GM12878 (cell line): ENCODE results near the gene C2orf92. TPM values are rescaled to one million over a fixed set of nuclear protein-coding genes. Genes with fewer than 3 reads are reported as not detected.

Experiments used
- ATAC-seq: fragments of 200-7000 bp; cut with Tn5 transposase; 3 replicates; pipeline ENCODE4 v1.9.1; 2020; ENCODE audit warnings: mild to moderate bottlenecking, moderate library complexity
- BruUV-seq: library from RNA; stranded (reverse); fragments of 400-500 nt; replicated peaks from 2 replicates; lab custom pipeline; 2021; lab: Mats Ljungman, UMichigan
- CTCF ChIA-PET: fragments of 300-600 bp; sonication (Branson Sonifier 250); formaldehyde crosslinking; extraction: SDS; loops from one replicate; lab custom pipeline; 2021; ENCODE audit warnings: inconsistent platforms; lab: Yijun Ruan, JAX
- POLR2A ChIA-PET: fragments of 350-600 bp; formaldehyde crosslinking; extraction: SDS; loops from one replicate; lab custom pipeline; 2021; ENCODE audit warnings: inconsistent platforms; lab: Charles Lee
- RAD21 ChIA-PET: fragments of 300-600 bp; sonication (Branson Sonifier 250); formaldehyde crosslinking; loops from one replicate; lab custom pipeline; 2023; ENCODE audit warnings: antibody characterized with exemption; ENCODE audit not compliant: unreplicated experiment; lab: Charles Lee
- SMC1A ChIA-PET: fragments of 300-600 bp; sonication (Branson Sonifier 250); formaldehyde crosslinking; loops from one replicate; lab custom pipeline; 2023; ENCODE audit not compliant: unreplicated experiment, uncharacterized antibody; lab: Charles Lee
- DNase-seq: peaks from one replicate; pipeline ENCODE4 v3.0.0-alpha.2; 2011; ENCODE audit warnings: low read depth, low spot score
- FAIRE-seq: peaks from 3 replicates; lab custom pipeline; 2011; peaks lifted over from hg19 to GRCh38; lab: Jason Lieb, UNC
- H2AFZ ChIP-seq: 2 replicates; pipeline ENCODE4 v1.6.0; 2011; ENCODE audit warnings: low read depth, low read length, control low read depth; ENCODE audit not compliant: control insufficient read depth
- H3K27ac ChIP-seq: 2 replicates; pipeline ENCODE4 v1.5.1; 2011; ENCODE audit warnings: control low read depth; ENCODE audit not compliant: control insufficient read depth, insufficient read depth
- H3K27me3 ChIP-seq, 2 experiments: replicated peaks in 1 of 2; 2 replicates each; pipeline versions ENCODE4 v1.6.0 to v1.6.1; 2011; ENCODE audit warnings: low read length in 1 of 2; ENCODE audit not compliant: control insufficient read depth in 2 of 2, insufficient read depth in 2 of 2
- H3K36me3 ChIP-seq, 2 experiments: 2 replicates each; pipeline ENCODE4 v1.5.1; 2011; ENCODE audit warnings: low read length in 1 of 2; ENCODE audit not compliant: control insufficient read depth in 2 of 2, insufficient read depth in 2 of 2
- H3K4me1 ChIP-seq: 2 replicates; pipeline ENCODE4 v1.6.1; 2011; ENCODE audit warnings: mild to moderate bottlenecking, low read length, moderate library complexity, mixed read lengths; ENCODE audit not compliant: control insufficient read depth, insufficient read depth
- H3K4me2 ChIP-seq: 2 replicates; pipeline ENCODE4 v1.6.0; 2011; ENCODE audit warnings: control low read depth; ENCODE audit not compliant: control insufficient read depth, insufficient read depth
- H3K4me3 ChIP-seq: fragments of 200-600 bp; sonication (generic); 2 replicates; pipeline ENCODE4 v1.5.1; 2016
- H3K79me2 ChIP-seq: 2 replicates; pipeline ENCODE4 v1.6.0; 2011; ENCODE audit warnings: low read length; ENCODE audit not compliant: control insufficient read depth, insufficient read depth
- H3K9ac ChIP-seq: 2 replicates; pipeline ENCODE4 v1.8.0; 2011; ENCODE audit warnings: low read length, control low read depth, mixed read lengths; ENCODE audit not compliant: control insufficient read depth, insufficient read depth
- H3K9me3 ChIP-seq: replicated peaks from 3 replicates; pipeline ENCODE4 v1.5.1; 2011; ENCODE audit warnings: mild to moderate bottlenecking, low read length; ENCODE audit not compliant: control insufficient read depth, insufficient read depth
- H4K20me1 ChIP-seq: 2 replicates; pipeline ENCODE4 v1.6.0; 2011; ENCODE audit not compliant: control insufficient read depth, insufficient read depth
- FOS ChIP-seq: IDR thresholded peaks from 3 replicates; pipeline ENCODE4 v1.6.1; 2011; ENCODE audit warnings: borderline replicate concordance; ENCODE audit not compliant: insufficient read length; ENCODE audit errors: extremely low read depth
- FOXK2 ChIP-seq: fragments of 450-650 bp; IDR thresholded peaks from 2 replicates; pipeline ENCODE4 v1.6.1; 2017; ENCODE audit warnings: mild to moderate bottlenecking, moderate library complexity
- MEF2A ChIP-seq: IDR thresholded peaks from 2 replicates; pipeline ENCODE4 v1.6.1; 2011; ENCODE audit warnings: low read depth, mild to moderate bottlenecking, low read length, moderate library complexity; ENCODE audit not compliant: insufficient read depth
- POLR2A ChIP-seq: IDR thresholded peaks from 2 replicates; pipeline ENCODE4 v1.6.1; 2011; ENCODE audit warnings: low read depth, mild to moderate bottlenecking, low read length
- POU2F2 ChIP-seq: IDR thresholded peaks from 3 replicates; pipeline ENCODE4 v1.6.1; 2011; ENCODE audit warnings: low read depth, mild to moderate bottlenecking, low read length, borderline replicate concordance
- RUNX3 ChIP-seq: IDR thresholded peaks from 2 replicates; pipeline ENCODE4 v1.6.1; 2012; ENCODE audit warnings: low read length, inconsistent platforms
- SUPT20H ChIP-seq: IDR thresholded peaks from 2 replicates; pipeline ENCODE4 v1.6.1; 2011; ENCODE audit warnings: low read depth, mild to moderate bottlenecking, low read length, moderate library complexity, borderline replicate concordance; ENCODE audit not compliant: control insufficient read depth
- ZNF24 ChIP-seq: fragments of 450-650 bp; IDR thresholded peaks from 2 replicates; pipeline ENCODE4 v1.6.1; 2017; ENCODE audit warnings: antibody characterized with exemption, mild to moderate bottlenecking
- WGBS: methylation state at CpG from one replicate; pipeline ENCODE4 v1.1.6; 2016; ENCODE audit warnings: low lambda C conversion rate; ENCODE audit not compliant: insufficient replicate concordance, insufficient coverage; ENCODE audit errors: missing lambda C conversion rate; 5-methylcytosine and 5-hydroxymethylcytosine counted together
- in situ Hi-C: fragments of 300-500 bp; cut with MboI; formaldehyde crosslinking; loops from 9 replicates; pipeline ENCODE4 v1.14.3; 2018; ENCODE audit warnings: mixed read lengths
- intact Hi-C: fragments of 100-400 bp; cut with micrococcal nuclease; formaldehyde crosslinking; loops from one replicate; pipeline ENCODE4 v1.14.2; 2022; ENCODE audit not compliant: unreplicated experiment
- polyA plus RNA-seq, 11 experiments: library from polyadenylated mRNA; depleted of rRNA in 4 of 11; unstranded in 6 of 11; stranded (reverse) in 5 of 11; fragments of >200 nt; fragmentation: Nextera tagmentation in 4 of 11; fragmentation: Illumina TruSeq in 1 of 11; extraction: Ambion mirVana in 4 of 11; extraction: Trizol in 1 of 11; gene quantifications; 1 replicate in 1 of 11; 2 replicates in 10 of 11; pipeline versions ENCODE4 v1.2.1 to v1.2.3, GENCODE V29; 2011 to 2016; ENCODE audit warnings: inconsistent platforms in 2 of 11, missing spikeins in 2 of 11, low read depth in 1 of 11
- total RNA-seq, 4 experiments: library from RNA; depleted of rRNA in 3 of 4; stranded (reverse); fragments of >200 nt in 3 of 4; fragmentation: Illumina TruSeq in 1 of 4; extraction: Trizol in 1 of 4; gene quantifications; 2 replicates each; pipeline versions ENCODE4 v1.2.1 to v1.2.3, GENCODE V29; 2013 to 2021
- TF ChIP-seq, protein P1 (sequence below): fragments of 450-650 bp; IDR thresholded peaks from 2 replicates; pipeline ENCODE4 v1.6.1; 2017; ENCODE audit warnings: mild to moderate bottlenecking, moderate library complexity
- TF ChIP-seq, protein P2 (sequence below): fragments of 150-350 bp; IDR thresholded peaks from 2 replicates; pipeline ENCODE4 v1.6.1; 2014; ENCODE audit warnings: mild to moderate bottlenecking, low read depth, low read length

C2orf92 gene
- total and polyA plus RNA-seq, 10 of the 15 experiments (the other 5 are each of a cell fraction or from before 2014, with no cell fraction given), result 0.40 to 10.1 (median 3.7) TPM

DNA sequence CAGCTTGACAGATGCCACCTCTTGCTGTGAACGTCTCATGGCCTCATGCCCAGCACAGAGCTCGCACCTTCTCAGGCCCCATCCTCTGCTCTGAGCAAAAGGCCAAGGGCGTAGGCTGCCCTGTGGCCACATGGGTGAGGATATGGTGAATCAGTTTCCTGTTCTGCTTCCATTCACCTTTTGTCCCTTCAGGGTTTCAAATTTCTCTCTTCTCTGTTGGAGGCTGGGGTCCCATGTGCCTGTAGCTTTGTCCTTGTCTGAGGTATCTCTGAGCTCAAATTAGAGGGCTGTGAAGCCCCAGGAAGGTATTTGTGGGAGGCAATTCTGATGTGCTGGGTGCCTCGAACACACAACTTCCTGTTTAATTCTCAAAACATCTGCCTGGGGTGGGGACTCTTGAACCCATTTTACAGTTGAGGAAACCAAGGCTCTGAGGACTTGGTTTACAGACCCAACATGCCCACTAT is 72.9 kb downstream of the C2orf92 start:
- Histone ChIP-seq H2AFZ (no peak overlapping the region), H3K36me3 (no peaks in the 10 kb centered on the region), H4K20me1 (no peaks in the 10 kb centered on the region), H3K4me1 (peaks cover 8% of the 10 kb centered on the region), H3K9me3 (no peaks in the 10 kb centered on the region), H3K9ac (no peak overlapping the region), H3K27ac (no peak overlapping the region), H3K27me3 (no peaks in the 10 kb centered on the region), H3K79me2 (no peaks in the 10 kb centered on the region), H3K4me3 (no peak overlapping the region), H3K4me2 (no peak overlapping the region)
- no TSS peak for BruUV-seq
- no peak for DNase-seq
- TF ChIP-seq MEF2A, result no peak
- no peak for TF ChIP-seq POLR2A
- no peak for TF ChIP-seq FOXK2
- no peak for TF ChIP-seq FOS
- TF ChIP-seq SUPT20H, result no peak
- TF ChIP-seq, protein P1, sequence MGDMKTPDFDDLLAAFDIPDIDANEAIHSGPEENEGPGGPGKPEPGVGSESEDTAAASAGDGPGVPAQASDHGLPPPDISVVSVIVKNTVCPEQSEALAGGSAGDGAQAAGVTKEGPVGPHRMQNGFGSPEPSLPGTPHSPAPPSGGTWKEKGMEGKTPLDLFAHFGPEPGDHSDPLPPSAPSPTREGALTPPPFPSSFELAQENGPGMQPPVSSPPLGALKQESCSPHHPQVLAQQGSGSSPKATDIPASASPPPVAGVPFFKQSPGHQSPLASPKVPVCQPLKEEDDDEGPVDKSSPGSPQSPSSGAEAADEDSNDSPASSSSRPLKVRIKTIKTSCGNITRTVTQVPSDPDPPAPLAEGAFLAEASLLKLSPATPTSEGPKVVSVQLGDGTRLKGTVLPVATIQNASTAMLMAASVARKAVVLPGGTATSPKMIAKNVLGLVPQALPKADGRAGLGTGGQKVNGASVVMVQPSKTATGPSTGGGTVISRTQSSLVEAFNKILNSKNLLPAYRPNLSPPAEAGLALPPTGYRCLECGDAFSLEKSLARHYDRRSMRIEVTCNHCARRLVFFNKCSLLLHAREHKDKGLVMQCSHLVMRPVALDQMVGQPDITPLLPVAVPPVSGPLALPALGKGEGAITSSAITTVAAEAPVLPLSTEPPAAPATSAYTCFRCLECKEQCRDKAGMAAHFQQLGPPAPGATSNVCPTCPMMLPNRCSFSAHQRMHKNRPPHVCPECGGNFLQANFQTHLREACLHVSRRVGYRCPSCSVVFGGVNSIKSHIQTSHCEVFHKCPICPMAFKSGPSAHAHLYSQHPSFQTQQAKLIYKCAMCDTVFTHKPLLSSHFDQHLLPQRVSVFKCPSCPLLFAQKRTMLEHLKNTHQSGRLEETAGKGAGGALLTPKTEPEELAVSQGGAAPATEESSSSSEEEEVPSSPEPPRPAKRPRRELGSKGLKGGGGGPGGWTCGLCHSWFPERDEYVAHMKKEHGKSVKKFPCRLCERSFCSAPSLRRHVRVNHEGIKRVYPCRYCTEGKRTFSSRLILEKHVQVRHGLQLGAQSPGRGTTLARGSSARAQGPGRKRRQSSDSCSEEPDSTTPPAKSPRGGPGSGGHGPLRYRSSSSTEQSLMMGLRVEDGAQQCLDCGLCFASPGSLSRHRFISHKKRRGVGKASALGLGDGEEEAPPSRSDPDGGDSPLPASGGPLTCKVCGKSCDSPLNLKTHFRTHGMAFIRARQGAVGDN, result no peak
- TF ChIP-seq ZNF24, result no peak
- TF ChIP-seq, protein P2, sequence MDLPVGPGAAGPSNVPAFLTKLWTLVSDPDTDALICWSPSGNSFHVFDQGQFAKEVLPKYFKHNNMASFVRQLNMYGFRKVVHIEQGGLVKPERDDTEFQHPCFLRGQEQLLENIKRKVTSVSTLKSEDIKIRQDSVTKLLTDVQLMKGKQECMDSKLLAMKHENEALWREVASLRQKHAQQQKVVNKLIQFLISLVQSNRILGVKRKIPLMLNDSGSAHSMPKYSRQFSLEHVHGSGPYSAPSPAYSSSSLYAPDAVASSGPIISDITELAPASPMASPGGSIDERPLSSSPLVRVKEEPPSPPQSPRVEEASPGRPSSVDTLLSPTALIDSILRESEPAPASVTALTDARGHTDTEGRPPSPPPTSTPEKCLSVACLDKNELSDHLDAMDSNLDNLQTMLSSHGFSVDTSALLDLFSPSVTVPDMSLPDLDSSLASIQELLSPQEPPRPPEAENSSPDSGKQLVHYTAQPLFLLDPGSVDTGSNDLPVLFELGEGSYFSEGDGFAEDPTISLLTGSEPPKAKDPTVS, result no peak
- no peak for TF ChIP-seq POU2F2
- TF ChIP-seq RUNX3, result no peak
- RAD21 ChIA-PET, result interaction anchor here (1.3 to 2.7 kb wide), 2 partner anchors 446 to 642 kb away, joined by 4 to 22 read pairs; no protein-coding TSS in a partner anchor
- no peak for FAIRE-seq
- WGBS, result 40% methylated on average over 4 of the region's 4 CpGs
- CTCF ChIA-PET, result interaction anchor here (0.6 to 4.7 kb wide), 11 partner anchors 10 to 643 kb away, joined by 3 to 39 read pairs (median 4); no protein-coding TSS in a partner anchor
- POLR2A ChIA-PET, result no interaction called here
- intact Hi-C loops (no loop called here), in situ Hi-C loops (no loop called here)
- ATAC-seq, result no peak
- SMC1A ChIA-PET, result interaction anchor here (0.6 to 1.6 kb wide), 9 partner anchors 13 to 642 kb away, joined by 3 to 5 read pairs (median 3); no protein-coding TSS in a partner anchor
